Measurements from ENCODE around the gene IQCB1.

GRCh38 chr3:121735047-121735696, 99.7 kb downstream of the IQCB1 start:
- TF ChIP-seq ZNF274 (IDR thresholded peaks at IDR 0.05; ENCODE audit: borderline replicate concordance, extremely low read depth, low read length) (no peak), SP1 (IDR thresholded peaks at IDR 0.05; ENCODE audit: low read depth, low read length) (no peak), TAF1 (IDR thresholded peaks at IDR 0.05; ENCODE audit: low read depth, low read length) (no peak), CTCF (IDR thresholded peaks at IDR 0.05; ENCODE audit: control extremely low read depth in 1 of 3, insufficient read depth in 1 of 3, low read depth in 1 of 3, low read length in 3 of 3) (no peak), CHD2 (IDR thresholded peaks at IDR 0.05; ENCODE audit: low read length) (no peak), EZH2 (IDR thresholded peaks at IDR 0.05; ENCODE audit: low read depth, low read length, severe bottlenecking) (no peak), GTF2F1 (IDR thresholded peaks at IDR 0.05; ENCODE audit: borderline replicate concordance, low read depth, low read length) (no peak), POLR2A (IDR thresholded peaks at IDR 0.05; ENCODE audit: control extremely low read depth in 1 of 2, low read depth in 2 of 2, low read length in 2 of 2) (no peak), SIN3A (conservative IDR thresholded peaks at IDR 0.05 in 1 of 2, IDR thresholded peaks at IDR 0.05 in 1 of 2; ENCODE audit: low read depth in 1 of 2, low read length in 2 of 2) (no peak)
